ENCODE measurements around the gene TDRD12. TPM values are rescaled to one million over a fixed set of nuclear protein-coding genes. Genes with fewer than 3 reads are reported as not detected.

TDRD12 gene
- total RNA-seq, 3 donors from 2014 or later: 0.05 to 0.74 (median 0.68) TPM

- H3K27me3 Mint-ChIP-seq (ENCODE audit: low read depth): no peaks in the 10 kb centered on the region
- no peaks in the 10 kb centered on the region for H3K4me1 Mint-ChIP-seq (ENCODE audit: low read depth)
- H3K36me3 Mint-ChIP-seq (ENCODE audit: insufficient read depth): peaks cover 5% of the 10 kb centered on the region
- ATAC-seq (no peak), DNase-seq (no peak)
- H3K9me3 Mint-ChIP-seq: no peaks in the 10 kb centered on the region
- H3K4me3 Mint-ChIP-seq: no peak overlapping the region
Measured at GRCh38 chr19:32873247-32873959, 153.8 kb downstream of the TDRD12 start.

DNA sequence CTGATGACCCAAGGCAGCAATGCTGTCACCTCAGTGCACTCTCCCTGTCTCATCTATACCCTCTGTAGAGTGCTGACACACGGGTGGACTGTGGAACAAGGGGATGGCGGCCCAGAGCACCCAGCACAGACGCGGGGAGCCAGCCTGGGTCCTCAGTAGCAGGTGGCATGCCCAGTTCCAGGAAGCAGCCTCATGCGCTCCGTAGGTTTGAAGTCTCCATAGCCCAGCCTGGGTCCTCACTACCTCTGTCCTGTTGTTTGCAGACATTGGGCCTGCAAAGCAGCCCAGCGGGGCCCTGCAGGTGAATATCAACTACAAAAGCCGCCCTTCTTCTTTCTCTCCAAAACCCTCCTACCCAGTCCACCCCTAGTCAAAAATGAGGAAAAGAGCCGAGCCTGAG, 155.0 kb downstream of the TDRD12 start:
- H3K4me1 Mint-ChIP-seq (ENCODE audit: low read depth): no peaks in the 10 kb centered on the region

GRCh38 chr19:32875428-32875827, 155.9 kb downstream of the TDRD12 start:
- no peaks in the 10 kb centered on the region for H3K9me3 Mint-ChIP-seq
- H3K36me3 Mint-ChIP-seq (ENCODE audit: insufficient read depth): peaks cover 7% of the 10 kb centered on the region
- no peaks in the 10 kb centered on the region for H3K4me1 Mint-ChIP-seq (ENCODE audit: low read depth)
- H3K4me3 Mint-ChIP-seq: no peak overlapping the region
- no peak for ATAC-seq
- no peak for DNase-seq
- no peaks in the 10 kb centered on the region for H3K27me3 Mint-ChIP-seq (ENCODE audit: low read depth)

More for the DNA sequence above, 155.0 kb downstream of the TDRD12 start:
- Mint-ChIP-seq H3K27me3 (ENCODE audit: low read depth) (no peaks in the 10 kb centered on the region), H3K36me3 (ENCODE audit: insufficient read depth) (peaks cover 7% of the 10 kb centered on the region), H3K4me3 (no peak overlapping the region), H3K9me3 (no peaks in the 10 kb centered on the region)
- DNase-seq: no peak
- no peak for ATAC-seq

DNA sequence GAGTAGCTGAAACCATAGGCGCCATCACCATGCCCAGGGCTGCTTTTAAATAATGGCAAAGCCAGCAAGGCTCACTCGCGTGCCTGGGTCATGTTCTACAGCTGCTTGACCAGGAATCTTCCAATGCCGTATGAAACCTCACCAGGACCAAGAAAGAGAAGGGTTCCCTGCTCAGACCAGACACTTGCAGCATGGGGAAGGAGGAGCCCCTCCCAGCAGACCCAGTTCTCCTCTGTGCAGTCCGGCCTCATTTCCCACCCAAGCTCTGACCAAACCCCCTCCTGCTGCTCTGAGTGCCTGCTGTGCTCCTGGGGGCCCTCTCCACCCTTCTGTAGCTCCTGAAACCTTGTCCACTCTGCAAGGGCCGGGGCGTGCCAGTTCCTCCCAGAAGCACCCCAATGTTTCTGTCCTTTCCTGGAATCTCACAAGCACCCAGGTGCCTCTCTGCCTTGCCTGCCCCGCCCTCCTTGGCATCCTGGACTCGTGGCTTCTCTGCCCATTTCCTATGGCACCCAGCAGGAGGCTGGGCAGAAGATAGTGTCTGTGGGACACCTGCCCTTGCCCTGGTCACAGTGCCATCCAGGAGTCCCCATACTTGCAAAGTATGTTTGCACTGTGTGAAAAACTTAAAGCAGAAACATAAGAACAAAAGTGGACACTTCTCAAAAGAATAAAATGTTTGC, 156.8 kb downstream of the TDRD12 start:
- ATAC-seq: no peak
- no peaks in the 10 kb centered on the region for H3K27me3 Mint-ChIP-seq (ENCODE audit: low read depth)
- no peak overlapping the region for H3K4me3 Mint-ChIP-seq
- DNase-seq: no peak
- H3K36me3 Mint-ChIP-seq (ENCODE audit: insufficient read depth): peaks cover 7% of the 10 kb centered on the region
- H3K4me1 Mint-ChIP-seq (ENCODE audit: low read depth): no peaks in the 10 kb centered on the region
- no peaks in the 10 kb centered on the region for H3K9me3 Mint-ChIP-seq

DNA sequence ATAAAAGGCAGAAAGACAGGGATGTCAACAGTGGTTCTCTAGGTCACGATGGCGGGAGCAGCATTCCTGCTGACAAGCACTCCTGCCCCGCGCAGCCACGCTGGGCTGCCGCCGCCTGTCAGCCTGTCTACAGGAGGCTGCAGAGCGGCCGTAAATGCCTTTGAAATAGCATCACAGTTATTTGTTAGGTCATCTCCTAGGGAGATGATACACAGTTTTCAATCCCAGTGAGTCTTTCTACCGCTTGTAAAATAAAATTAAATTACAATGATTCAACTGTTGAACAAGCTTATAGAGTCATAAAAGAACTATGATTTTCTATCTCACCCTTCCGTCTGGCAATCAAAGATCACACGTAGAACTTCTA, 157.3 kb downstream of the TDRD12 start:
- Mint-ChIP-seq H3K4me3 (no peak overlapping the region), H3K27me3 (ENCODE audit: low read depth) (no peaks in the 10 kb centered on the region), H3K36me3 (ENCODE audit: insufficient read depth) (peaks cover 7% of the 10 kb centered on the region), H3K9me3 (no peaks in the 10 kb centered on the region), H3K4me1 (ENCODE audit: low read depth) (no peaks in the 10 kb centered on the region)
- ATAC-seq: no peak
- DNase-seq: no peak

Other genes starting within 250 kb of the TDRD12 start
- gene PDCD5, start 138.6 kb upstream of the TDRD12 start, total RNA-seq: 100 to 1,000 TPM; 236 to 259 (median 237) TPM
- gene ANKRD27, start 44.6 kb upstream of the TDRD12 start, total RNA-seq: 10 to 100 TPM; 24.9 to 25.1 (median 25.0) TPM
- under 1 TPM in 2 of 3 donors, not detected in 1; 0.11 to 0.16 TPM for gene RGS9BP, start 43.9 kb upstream of the TDRD12 start, total RNA-seq
- gene NUDT19, start 27.9 kb upstream of the TDRD12 start, total RNA-seq: 10 to 100 TPM; 22.3 to 27.8 (median 24.7) TPM
- gene SLC7A9, start 150.0 kb downstream of the TDRD12 start, total RNA-seq: not detected

Measured in activated T-cell treated with anti-CD3 and anti-CD28 coated beads, Interleukin-2, amount 50 U/mL, for 4 hours (primary cell).